Measurements from ENCODE around the gene TMSB4X.

Gene TMSB4X

GRCh38 chrX:12974796-12975669 lies at the start of gene TMSB4X:
Gene TMSB4X, plus strand, starts transcription at chrX:12975110.
- no peak for TF ChIP-seq CTCF (IDR thresholded peaks at IDR 0.05)

DNA sequence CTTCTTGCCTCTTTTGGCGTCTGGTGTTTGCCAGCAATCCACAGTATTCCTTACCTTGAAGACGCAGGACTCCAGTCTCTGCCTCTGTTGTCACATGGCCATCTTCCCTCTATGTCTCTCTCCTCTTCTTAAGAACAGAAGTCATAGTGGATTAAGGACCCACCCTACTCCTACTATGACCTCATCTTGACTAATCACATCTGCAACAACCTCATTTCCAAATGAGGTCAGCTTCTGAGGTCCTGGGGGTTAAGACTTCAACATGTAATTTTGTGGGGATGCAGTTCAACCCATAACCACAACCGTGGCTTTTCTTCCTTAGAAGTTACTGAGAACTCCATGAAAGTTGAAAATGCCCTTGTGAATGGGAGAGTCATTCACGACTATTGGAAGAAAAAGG lies 45.2 kb upstream of the TMSB4X start:
- TF ChIP-seq CTCF (IDR thresholded peaks at IDR 0.05): no peak

- no peak for TF ChIP-seq CTCF (IDR thresholded peaks at IDR 0.05)
Measured at GRCh38 chrX:12930150-12930549, 44.8 kb upstream of the TMSB4X start.

DNA sequence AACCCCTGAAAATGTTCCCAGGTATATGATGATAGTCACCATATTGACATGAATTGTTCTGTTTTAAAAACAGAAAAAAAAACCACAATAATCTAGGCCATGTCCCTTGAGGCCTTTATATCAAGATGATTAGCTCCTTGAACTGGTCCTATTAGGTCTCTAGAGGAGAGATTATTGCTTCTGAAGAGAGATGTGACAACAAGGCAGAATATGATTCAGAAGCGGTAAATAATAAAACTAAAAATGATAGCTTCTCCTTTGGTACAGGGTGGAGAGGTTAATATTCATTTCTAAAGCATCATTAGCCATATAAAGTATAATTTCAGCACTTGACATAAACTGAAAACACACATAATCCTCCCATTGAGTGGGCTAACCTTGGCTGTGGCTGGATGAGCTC lies 42.7 kb upstream of the TMSB4X start:
- TF ChIP-seq CTCF (IDR thresholded peaks at IDR 0.05): no peak

GRCh38 chrX:12934850-12935249 lies 40.1 kb upstream of the TMSB4X start:
- no peak for TF ChIP-seq CTCF (IDR thresholded peaks at IDR 0.05)

GRCh38 chrX:12936947-12937346 lies 38.0 kb upstream of the TMSB4X start:
- no peak for TF ChIP-seq CTCF (IDR thresholded peaks at IDR 0.05)

DNA sequence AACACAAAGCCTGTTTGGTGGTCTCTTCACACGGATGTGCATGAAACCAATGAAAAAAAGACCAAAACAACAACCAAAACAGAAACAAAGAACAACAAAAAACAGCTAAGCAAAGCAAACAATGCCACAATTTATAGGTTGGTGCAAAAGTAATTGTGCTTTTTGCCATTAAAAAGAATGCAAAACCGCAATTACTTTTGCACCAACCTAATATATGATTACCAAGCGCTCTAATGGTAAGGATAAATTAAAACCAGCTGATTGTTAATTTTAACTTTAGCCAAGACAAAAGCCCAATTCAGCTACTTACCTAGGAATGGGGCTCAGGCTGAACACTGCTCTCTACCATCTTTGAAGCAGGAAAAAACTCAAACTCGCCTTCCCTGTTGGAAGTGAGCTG lies 29.4 kb upstream of the TMSB4X start:
- TF ChIP-seq CTCF (IDR thresholded peaks at IDR 0.05): no peak
